HG03025 (cell line): Measurements from ENCODE around the gene FNDC3B.
A peak's percentile ranks its signal among the peaks of the same experiment; 100 is the strongest.
"Not testable (repeated sequence)": the region's sequence is repeated elsewhere in the genome, so short reads cannot be mapped to it uniquely, and the experiment has no call there.

Experiments
- ATAC-seq: cut with Tn5 transposase; IDR thresholded peaks from one replicate; pipeline ENCODE4 v1.9.1; 2021; ENCODE audit warnings: mild to moderate bottlenecking, moderate library complexity; ENCODE audit not compliant: unreplicated experiment, low FRiP score

The FNDC3B gene

DNA sequence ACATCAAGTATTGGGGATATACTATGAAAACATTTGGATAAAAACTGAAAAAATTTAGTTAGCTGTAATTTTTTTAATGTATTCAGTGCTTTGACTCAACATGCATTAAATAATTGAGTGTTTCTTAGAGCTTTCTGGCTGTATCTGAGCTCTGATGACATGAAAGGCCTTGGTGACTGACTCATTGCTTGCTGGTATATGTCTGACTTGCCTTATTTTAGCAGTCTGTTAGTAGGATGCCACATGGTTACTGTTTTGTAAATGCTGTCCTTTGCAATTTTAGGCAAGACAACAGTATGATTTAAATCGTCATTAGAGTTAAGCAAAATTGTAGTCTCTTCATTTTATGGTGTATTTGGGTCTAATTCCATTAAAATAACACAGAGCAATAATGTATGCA, 209.7 kb downstream of the FNDC3B start:
- ATAC-seq: no peak

- ATAC-seq: no peak
Observed at GRCh38 chr3:172251211-172251610, 211.8 kb downstream of the FNDC3B start.

GRCh38 chr3:172253200-172253599, 213.8 kb downstream of the FNDC3B start:
- ATAC-seq: no peak

DNA sequence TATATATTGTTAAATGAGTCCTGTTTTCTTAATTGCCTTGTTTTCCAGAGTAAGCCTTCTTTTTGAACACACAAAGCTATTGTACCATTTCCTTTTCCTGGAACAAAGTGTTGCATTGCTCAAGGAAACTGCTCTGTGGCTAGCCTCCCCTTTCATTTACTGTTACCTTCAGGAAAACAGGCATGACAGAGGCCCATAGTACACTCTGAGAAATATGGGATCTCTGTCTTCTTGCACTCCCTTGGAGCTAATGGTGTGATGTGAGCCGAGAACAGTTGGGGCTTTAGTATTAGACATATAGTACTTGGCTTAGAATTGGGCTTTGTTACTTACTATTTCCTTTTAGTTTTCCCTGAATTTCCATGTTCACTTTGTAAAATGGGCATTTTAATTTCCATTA, 215.2 kb downstream of the FNDC3B start:
- no peak for ATAC-seq

- not testable (repeated sequence) for ATAC-seq
Observed at GRCh38 chr3:172255321-172255720, 215.9 kb downstream of the FNDC3B start.

- ATAC-seq: no peak
Observed at GRCh38 chr3:172256101-172256734, 216.8 kb downstream of the FNDC3B start.

DNA sequence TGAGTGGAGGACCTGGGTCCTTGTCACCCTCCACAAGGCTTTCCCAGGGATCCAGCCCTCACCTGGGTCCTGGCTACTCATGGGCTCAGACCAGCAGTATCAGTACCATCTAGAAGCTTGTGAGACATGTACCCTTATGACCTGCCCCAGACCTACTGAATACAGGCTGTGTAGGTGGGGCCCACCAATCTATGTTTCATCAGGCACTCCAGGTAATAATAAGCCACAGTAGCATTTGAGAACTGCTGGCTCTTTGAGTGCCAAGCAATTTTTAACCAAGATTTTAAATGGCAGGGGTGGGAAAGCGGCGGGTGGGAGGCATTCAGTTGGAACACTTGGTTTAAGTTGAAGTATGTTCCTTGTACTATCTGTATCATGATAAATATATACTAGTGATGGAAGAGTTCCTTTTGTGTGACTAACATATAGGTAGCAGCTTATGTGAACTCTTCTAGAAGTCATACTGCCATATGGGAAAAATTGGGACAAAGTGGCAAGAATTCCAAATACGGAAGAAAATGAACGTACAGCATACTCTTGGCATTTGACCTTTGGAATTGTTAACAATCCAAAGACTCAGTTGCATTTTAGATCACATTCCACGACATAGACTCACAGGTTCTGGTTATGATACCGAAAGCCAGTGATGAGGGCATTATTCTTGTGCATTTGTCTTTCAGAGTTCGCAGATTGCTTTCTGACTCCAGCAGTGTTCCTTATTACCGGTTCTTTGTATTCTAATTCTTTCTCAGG, 218.4 kb downstream of the FNDC3B start:
- ATAC-seq: no peak

- no peak for ATAC-seq
Observed at GRCh38 chr3:172258624-172259023, 219.2 kb downstream of the FNDC3B start.

DNA sequence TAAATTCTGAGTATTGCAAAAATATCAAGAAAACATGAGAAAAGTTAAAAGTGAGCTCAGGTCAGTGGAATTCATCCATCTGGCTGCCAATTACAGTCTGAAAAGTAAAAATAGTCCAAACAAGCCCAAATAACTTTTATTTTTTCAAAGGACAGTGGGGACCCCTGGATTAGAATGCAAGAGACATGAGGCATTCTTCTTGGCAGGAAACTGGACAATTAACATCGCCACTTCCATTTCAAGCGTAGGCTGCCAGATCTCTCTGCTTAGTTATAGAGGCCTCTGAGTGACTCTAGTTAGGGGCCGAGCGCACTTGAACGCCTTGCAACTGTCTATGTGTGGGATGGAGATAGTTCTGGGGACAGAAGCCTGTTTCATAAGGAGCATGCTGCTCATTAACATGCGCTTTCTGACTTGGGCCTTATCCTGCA, 219.7 kb downstream of the FNDC3B start:
- ATAC-seq: no peak

DNA sequence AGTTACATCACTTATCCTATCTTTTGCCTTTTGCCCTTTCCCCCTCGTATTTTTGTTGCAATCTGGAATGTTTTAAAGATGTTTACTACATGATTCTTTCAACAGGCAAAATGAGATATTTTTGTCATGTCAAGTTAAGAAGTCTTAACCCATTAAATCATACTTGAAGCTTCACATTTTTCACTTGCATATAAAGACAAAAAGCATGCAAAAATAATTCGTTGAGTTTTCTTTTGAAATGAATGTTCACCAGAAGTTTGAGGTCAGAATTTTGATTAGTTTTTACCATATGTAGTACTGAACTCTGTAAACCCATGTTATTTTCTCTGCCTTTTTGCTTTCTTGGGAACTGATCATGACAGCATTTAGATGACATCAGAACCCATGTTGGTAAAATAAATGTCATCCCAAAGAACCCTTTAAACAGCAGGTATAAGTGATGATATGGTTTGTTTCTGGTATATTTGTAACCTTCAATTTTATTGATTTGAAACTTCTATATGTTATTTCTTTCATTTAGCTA, 220.4 kb downstream of the FNDC3B start:
- no peak for ATAC-seq

- no peak for ATAC-seq
Observed at GRCh38 chr3:172260381-172260780, 221.0 kb downstream of the FNDC3B start.

- no peak for ATAC-seq
Observed at GRCh38 chr3:172261054-172261453, 221.7 kb downstream of the FNDC3B start.

DNA sequence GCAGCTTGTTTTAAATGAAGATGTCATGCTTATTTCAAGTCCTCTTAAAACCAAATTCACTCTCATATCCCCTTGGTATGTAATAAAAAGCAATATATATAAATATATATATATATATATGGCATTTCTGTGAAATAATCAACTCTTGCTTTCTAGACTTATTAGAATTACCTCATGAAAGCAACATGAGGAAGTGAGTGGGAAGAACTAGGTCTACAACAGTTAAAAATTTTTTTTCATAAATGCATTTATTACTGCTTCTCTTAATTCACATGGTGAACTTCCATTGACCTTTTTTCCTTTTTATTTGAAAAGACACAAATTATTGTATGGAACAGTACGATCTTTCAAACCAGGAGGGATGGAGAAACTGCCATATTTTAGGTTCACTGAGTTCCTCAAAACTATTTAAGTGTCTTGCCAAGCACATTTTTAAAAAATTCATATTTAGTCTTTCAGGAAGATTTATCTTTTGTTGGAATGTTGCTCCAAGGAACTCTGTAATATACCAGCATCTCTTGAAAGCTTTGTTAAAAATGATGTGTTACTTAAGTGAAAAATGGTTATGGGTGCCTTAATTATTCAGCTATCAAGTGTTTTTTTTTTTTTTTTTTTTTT, 223.7 kb downstream of the FNDC3B start:
- no peak for ATAC-seq

DNA sequence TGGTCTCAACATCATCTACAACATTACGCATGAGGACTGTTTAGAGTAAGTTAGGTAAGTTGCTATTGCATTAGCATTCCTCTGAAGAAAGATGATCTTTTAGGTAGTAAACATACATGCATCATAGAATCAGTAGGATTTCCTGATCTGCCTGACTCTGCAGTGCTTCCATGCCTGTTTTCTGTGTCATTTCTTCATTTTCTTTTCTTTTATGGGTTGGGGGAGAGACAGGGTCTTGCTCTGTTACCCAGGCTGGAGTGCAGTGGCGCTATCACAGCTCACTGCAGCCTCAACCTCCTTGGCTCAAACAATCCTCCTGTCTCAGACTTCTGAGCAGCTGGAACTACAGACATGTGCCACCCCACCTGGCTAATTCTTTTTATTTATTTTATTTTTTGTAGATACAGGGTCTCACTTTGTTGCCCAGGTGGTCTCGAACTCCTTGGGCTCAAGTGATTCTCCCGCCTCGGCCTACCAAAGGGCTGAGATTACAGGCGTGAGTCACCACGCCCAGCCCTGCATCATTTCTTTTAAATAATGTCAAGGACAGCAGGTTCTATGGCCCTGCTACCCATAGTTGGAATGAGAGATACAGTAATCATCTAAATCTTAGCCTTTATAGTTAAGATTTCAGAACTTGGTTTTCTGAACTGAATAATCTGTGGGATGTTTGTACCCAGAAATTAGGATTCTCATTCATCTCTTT, 224.6 kb downstream of the FNDC3B start:
- no peak for ATAC-seq

DNA sequence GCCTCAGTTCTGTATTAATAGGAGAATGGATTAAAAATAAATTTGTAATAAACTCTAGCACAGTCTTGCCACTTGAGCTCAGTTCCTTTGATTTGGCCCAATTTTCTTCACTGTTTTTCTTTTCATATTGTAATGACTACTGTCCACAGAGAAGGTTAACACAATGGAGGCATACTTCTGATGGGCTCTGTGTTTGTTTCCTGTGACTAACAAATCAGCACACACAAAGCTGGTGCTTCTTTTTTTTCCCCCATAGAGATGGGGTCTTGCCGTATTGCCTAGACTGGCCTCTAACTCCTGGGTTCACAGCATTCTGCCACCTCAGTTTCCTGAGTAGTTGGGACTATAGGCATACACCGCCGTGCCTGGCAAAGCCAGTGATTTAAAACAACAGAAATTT, 226.7 kb downstream of the FNDC3B start:
- no peak for ATAC-seq

DNA sequence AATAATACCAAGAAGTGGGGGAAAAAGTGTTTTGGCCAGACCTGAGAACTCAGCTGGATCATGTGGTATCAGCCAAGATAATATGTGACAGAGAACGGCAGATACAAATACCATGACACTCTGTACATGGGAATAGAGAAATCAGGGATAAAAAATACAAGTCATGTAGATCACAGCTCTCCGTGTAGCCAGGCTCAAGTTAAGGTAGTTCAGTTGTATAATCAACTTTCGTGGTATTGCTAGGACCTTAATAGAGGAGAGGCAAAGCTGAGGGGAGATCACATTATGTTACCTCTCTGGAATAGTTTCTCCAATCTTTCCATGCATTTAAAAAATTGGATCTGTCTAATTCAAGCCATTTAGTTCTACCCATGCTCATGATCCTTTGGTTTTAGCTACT, 229.0 kb downstream of the FNDC3B start:
- ATAC-seq: no peak

DNA sequence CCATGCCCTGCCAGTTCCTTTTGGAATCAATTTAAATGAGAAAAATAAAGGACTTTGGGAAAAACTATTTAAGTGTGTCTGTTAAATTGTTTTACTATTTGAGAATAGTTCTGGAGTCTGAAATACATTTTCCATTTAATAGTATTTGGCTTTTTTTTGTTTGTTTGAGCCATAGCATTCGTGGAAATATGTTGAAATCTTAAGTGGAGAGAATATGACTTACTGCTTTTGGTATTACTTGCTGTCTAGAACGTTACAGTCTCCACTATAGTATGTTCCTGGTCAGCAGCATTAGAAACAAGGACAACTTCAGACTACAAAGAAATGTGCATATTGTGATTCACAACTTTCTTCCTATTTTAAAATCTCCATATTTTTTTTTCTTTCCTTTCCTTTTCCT, 229.5 kb downstream of the FNDC3B start:
- no peak for ATAC-seq

- ATAC-seq: peak; percentile 96
Observed at GRCh38 chr3:172270557-172271166, 231.3 kb downstream of the FNDC3B start.

- no peak for ATAC-seq
Observed at GRCh38 chr3:172271386-172271976, 232.1 kb downstream of the FNDC3B start.

DNA sequence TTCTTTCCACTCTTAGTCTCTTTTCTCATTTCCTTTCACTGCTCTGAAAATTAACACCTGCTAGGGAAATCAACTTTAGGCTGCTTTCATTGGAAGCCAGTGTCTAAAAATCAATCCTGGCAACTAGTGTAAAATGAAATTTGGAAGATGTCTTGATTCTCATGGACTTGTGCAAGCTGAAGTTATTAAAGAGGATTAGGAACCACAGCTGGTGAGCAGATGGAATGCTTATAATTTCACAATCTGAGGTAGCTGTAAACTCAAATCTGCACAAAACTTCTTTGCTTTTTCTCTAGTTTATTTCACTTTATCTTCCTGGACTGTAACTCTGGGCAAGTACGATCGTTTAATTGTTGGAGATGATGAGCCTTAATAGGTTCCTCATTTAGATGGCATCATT, 233.3 kb downstream of the FNDC3B start:
- no peak for ATAC-seq
